HG02588 (cell line): ENCODE results near the gene E2F3.

Source experiments
- ATAC-seq: cut with Tn5 transposase; IDR thresholded peaks from one replicate; pipeline ENCODE4 v1.9.1; 2021; ENCODE audit warnings: mild to moderate bottlenecking, moderate library complexity; ENCODE audit not compliant: unreplicated experiment

Gene E2F3

DNA sequence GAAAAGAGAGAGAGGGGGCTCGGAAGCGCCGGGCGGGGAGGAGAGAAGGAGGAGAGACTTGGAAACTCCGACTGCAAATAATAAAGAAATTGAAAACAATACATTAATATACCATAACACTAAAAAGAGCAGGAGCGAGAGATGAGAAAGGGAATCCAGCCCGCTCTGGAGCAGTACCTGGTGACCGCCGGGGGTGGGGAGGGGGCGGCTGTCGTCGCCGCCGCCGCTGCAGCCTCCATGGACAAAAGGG is 338 bp downstream of the E2F3 start:
- ATAC-seq, result no peak

DNA sequence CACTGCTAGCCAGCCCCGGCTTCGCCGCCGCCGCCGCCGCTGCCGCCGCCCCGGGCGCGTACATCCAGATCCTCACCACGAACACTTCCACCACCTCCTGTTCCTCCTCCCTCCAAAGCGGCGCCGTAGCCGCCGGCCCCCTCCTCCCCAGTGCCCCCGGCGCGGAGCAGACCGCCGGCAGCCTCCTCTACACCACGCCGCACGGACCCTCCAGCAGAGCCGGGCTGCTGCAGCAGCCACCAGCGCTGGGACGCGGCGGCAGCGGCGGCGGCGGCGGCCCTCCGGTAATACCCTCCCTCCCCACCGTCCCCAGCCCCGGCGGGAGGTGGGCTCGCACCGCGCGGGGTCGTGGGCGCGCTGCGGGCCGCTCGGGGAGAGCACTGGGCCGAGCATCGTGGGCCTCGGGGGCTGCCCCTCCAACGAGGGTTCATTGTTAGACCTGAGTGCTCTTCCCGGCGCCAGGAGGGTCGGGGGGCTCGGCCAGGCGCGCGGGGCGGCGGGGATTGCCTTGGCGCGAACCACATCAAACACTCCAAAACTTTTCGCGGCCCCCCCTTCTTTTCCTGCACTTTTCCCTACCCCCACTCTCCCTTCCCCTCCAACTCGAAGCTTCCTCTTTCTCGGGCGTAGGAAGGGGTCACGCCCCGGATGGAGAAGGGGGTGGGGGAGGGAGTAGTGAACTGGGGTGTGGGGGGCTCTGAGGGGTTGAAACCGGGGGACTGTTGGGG is 827 bp downstream of the E2F3 start:
- ATAC-seq, result no peak

DNA sequence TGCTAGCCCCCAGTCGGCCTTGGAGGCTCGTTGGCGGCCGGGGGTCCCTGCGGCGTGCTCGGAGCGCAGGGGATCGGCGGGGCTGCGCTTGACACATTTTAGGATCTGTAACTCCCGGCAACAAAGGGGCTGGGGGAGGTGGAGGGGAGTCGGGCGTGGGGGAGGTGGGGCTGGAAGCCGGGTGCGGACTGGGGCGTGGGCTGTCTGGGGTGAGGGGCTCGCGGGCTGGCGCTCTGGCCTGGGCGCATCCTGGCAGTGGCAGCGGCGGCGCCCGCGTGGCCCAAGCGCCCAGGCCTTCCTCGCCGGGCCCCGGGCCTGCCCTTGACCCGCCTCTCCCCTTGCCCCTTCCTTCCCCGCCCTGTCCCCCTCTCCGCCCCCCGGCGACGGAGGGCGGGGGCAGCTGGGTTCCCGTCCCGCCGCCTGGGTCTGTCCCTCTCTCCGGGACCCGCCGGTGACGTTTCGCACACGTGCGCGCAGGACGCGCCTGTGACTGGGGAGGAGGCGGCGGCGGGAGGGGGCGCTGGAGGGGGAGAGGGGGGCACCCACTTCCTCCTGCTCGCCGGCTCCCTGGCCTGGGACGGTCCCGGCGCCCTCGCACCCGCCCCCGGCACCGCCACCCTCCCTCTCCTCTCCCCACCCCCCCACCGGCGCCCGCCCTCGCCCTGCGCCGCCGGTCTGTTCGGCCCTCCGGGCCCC is 1.5 kb downstream of the E2F3 start:
- peak; percentile 46 for ATAC-seq

DNA sequence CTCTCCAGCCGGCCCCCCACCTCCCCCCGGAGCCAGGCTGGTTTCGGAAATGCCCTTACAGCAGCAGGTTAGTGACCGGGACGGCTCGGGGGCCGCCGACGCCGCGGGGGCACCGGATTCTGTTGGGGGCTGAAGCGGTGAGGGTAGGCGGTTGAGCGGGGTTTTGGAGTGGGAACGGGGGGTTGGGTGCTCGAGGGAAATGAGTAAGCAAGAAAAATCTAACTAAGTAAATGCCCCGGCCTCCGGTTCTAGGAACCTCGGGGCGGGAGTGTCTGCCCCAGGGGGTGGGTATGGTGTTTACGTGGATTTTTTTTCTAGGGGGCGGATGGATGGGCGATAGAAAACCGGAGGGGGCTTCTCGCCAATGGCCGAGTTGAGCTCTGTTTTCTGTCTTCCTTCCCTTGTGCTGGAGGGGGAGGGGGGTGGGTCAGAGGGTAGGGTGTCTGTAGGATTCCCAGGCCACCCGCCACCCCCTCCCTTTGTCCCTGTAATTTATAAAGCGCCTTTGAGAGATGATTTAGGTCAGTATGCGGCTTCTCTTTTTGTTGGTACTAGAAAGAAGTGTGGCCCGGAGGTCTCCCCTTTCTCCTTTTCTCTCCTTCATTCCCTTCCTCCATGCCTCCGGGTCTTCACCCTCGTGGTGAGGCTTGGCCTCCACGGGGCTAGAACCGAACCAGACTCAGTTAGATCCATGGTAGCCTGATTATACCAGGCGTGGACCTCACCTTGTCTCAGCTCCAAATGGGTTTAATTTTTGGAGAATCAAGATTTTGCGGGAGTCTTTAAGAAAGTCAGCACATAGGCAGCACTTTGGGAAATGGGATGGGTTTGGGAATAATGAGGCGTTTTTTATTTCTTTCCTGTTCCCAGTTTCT is 2.3 kb downstream of the E2F3 start:
- ATAC-seq, result peak; percentile 2

DNA sequence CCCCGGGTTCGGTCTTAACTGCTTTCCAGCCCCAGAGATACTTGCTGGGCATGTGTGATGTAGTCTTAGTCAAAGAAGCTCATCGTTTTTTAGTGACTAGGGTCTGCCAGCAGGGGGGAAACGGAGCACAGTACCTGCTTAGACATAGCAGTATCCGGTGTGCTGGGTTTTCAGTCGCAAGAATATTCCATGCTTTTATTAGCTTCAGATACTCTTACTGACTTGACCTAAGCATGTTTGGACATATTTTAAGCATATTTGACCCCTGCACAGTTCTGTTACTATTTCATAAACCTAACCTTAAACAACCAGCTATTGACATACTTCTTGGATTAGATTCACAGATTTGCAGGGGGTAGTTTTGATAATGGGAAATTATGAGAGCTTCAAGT is 3.0 kb downstream of the E2F3 start:
- peak; percentile 16 for ATAC-seq

DNA sequence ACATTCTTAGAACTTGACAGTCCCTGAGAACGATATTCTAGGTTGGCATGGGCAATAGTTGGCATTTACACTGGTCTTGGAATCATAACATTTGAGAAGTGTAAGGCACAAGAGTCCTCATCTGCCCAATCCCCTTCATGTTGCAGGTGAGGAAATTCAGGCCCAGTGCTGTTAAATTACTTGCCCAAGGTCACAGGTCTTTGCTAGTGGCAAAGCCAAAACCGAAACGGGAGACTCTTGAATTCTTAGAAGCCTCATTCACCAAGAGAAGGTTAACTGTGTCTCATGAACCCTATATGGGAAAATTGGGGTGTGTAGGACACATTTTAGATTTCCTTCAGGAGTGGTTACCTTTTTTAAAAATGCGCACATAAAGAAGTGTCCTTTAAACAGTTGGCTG is 7.2 kb downstream of the E2F3 start:
- no peak for ATAC-seq

DNA sequence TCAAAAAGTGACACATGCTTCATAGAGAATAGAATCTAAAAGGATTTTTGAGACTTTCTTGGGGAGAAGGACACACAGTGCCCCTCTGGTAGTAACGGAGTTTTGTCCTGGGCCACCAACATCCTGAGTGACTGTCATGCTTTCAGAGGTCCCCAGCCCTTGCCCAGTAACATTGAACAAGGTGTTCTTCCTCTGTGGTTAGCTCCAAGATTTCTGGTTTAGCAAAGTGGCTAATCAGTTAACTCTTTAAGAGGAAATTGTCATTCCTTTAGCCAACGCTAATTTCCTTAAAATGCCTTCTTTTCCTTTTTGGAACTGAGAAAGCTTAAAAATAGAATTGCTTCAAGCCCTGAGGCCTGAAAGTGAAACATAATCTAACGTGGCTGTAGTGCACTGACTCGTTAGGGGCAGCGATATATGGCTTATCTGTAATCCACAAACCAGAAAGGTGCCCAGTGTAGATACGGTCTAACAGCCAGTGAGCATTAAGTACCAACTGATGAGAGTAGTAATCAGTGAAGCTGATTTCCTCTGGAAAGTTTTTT is 7.8 kb downstream of the E2F3 start:
- ATAC-seq, result peak; percentile 89

DNA sequence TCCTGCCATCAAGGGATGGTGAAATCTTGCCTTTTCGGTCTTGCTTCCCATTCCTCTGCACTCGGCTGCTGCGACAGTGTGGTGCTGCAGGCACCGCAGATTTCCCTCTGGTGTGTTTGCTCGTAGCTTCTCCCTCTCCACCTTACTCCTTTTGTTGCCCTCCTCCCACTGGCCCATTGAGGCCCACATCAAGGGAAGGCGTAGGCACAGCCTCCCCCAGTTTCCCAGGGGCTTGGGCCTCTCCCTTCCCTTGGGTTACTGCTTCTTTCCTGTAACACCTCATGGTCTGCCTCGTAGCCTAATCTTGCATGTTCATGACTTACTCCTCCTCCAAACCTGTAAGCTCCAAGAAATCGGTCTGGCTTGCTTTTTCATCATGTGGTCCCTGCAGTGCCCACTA is 9.9 kb downstream of the E2F3 start:
- no peak for ATAC-seq

DNA sequence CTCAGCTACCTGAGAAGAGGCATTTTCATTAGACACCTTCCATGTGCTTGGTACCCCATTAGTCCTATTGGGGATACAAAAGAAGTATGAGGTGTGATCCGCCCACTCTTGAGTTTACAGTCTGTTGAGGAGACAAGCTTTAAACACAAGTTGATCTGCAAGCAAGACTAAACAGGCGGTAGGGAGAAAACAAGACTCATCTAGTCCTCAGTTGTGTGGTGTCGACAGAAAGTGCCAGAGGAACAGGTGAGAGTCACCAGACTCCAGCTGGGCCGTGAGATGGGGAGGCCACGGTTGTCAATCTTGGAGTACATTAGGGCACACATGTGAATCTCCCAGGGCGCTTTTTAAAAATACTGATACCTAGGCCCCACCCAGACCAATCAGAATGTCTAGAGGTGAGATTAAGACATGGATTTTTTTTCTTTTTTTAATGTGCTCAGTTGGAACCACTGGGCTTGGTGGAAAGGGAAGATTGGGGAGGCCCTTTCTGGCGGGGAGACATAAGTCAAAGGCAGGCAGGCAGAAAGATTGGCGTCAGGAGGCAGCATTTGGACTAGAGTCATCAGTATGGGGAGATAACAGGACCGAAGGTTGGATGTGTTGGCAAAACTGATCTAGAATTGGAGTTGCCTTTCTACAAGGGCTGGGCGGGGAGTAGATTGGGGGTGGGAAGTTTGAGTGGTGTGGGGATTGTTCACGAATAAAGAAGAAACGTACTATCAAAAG is 10.4 kb downstream of the E2F3 start:
- ATAC-seq, result no peak

DNA sequence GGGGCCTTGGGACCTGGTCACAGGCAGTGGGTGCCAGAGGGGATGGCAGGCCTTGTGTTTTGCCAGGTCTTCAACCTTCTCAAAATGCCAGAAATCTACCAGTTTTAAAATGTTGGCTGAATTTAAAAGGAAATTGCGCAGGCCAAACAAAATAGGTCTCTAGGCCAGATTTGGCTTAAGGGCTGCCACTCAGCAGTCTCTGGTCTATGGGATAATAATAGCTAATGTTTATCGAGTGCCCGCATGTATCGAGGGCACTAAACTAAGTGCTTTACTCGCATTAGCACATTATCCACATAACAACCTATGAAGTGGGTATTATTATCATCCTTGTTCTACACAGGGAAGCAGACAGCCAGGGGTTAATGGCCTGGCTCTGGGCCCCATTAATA is 11.0 kb downstream of the E2F3 start:
- ATAC-seq, result no peak

DNA sequence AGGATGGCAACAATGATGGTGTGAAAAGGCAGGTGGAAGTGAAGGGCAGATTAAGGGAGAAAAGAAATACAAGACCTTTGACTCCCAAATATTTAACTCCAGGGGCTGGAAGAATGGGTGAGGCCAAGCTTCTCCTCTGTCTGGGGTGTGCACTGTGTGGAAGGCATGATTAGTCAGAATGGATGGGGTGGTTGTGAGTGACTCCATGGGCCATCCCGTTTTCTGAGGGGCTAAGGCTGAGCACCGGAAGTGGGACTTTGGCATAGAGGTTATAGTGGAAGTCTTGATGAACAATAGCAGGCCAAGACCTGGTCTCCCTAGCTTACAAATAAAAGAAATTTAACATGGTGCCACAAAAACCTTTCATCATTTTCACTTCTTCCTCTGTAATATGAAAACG is 12.1 kb downstream of the E2F3 start:
- ATAC-seq, result no peak

DNA sequence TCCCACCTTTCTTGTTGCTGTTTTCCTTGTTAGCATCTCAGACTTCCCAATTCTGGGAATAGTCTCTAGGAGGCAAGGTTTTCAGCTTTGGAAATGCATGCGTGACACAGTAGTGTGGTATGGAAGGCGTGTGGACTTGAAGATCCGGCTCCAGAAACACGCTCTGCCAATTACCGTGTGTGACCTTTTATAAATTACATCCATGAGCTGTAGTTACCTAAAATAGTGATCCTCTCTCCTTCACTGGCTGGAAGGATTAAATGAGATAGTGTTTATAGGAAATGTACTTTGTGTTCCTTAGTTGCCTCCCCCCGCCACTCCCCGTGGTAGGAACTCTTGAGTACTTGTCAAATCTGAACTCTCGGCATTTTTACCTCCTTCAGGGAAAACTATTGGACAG is 13.0 kb downstream of the E2F3 start:
- no peak for ATAC-seq

DNA sequence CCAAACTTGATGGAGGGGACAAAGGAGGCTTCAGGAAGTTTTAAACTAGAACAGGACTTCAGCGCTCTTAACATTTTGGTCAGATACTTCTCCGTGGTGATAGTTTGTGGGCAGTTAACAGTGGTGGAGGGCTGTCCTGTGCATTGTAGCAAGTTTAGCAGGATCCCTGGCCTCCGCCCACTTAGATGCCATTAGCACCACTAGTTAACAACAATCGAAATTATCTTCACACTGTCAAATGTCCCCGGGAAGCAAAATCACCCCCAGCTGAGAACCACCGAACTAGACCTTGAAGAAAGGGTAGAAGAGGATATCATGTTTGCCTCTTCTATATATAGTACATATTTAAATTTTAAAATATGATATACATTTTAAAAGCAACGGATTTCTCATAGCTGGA is 13.6 kb downstream of the E2F3 start:
- no peak for ATAC-seq

DNA sequence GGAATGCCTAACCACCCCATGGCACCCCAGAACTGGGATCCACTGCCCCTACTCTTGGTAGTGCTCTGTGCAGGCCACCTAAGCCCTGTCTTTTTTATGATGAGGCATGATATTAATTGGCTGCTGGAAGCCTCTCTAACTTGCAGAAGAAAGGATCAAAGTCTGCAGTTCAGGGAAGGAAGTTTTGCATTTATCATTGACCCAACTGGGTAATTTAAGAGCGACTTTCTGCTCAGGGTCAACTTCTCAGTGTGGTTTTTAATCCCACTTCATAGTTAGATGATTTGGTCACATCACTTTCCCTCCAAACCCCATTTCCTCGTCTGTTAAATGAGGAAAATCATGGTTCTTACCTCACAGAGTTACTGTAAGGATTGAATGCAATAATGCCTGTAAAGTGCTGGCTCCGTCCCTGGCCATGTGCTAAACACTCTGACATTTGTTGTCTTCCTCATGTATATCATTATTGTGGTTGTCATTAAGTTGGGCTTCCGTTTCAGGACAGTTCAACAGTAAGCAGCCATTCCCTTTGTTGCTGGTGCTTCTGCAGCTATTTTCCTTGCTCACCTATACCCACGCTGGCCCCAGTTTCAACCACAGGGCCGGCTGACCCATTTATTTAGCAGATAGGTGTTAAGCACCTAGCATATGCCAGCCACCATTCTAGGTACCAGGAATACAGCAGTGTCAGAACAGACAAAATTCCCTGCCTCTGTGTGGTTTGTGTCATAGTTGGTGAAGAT is 14.2 kb downstream of the E2F3 start:
- no peak for ATAC-seq

DNA sequence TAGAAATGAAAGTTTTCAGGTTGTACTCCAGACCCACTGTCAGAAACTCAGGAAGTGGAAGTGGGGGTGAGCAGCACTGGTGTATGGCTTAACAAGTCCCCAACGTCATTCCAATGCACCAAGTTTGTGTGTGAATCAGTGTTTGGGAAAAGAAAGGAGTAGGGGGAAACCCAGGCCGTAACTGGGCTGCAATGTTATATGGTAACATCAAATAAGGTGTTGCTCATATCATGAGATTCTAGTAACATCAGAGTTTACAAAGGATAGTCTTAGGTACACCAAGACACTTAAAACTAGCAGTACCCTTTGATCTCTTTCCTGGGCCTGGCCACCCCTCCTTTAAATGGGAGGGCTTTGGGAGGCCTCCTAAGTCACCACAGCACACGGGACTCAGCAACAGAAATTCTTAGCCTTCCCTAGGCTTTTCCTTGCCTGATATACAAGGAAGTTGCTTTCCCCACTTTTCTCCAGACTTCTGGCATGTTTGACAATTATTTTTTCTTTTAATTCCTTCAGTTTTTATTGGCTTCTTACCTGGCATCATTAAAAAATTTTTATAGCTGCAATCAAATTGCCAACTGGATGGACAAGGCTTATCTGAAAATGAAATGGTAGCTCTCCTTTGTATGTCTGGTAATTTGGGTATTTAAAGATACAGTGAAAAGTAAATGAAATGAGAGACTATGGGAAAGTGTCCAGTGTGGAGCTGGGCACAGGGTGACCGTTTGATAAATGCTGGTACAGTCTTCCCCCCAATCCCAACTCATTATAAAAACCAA is 15.1 kb downstream of the E2F3 start:
- ATAC-seq, result no peak

DNA sequence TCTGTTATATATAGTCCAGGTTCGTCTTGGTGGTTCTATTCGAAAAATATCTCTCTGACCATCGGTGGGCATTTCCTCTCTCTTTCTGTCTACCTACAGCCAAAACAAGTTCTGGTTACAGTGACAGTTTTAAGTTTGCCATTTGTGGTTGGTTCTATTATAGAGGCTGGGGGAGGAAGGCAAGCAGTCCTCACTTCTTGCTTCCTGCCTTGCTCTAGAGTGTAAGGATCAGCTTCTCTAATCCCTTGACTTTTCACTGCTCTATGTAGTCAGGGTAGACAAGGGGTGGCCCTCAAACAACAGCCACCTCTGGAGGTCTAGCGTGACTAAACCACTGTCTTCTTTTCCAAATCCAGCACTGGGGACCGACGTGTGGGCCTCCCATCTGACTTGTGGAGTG is 16.1 kb downstream of the E2F3 start:
- peak; percentile 59 for ATAC-seq

DNA sequence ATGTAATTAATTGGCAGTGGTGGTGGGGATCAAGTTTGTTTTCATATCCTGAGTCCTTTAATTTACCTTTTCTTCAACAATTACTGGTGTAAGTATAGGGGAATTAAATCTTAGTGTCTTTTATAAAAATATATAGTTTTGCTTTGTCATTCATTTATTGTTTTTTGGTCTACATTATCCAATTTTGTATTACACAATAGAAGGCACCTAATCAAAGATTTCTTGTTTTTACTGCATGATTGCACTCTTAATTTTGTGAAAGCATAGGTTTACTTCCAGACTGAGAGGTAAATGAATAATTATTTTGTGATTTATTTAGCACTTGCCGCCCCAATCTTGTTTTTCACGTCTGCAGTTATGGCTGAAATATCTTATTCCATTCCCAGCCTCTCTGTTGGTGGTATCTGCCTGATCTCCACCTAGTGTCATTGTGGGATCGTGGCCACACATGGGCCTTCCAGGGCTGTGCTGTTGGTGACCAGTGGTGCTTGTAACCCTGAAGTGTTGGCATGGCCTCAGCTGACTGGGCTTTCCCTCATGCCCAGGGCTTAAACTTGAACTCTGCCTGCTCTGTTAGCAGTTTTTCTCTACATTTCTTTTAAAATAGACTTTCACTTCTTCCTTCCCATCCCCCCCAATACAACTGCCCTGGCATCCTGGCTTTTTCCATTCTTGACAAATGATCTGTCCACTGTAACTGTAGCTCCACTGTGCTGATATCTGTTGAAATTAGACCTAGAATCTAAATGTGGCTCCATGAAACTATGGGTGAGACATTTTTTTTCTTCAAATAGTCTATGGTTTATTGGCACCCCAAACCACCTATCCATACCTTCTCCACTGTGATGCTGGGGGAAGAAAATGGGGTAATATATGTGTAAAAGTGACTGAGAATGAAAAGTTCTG is 24.8 kb downstream of the E2F3 start:
- ATAC-seq, result no peak

DNA sequence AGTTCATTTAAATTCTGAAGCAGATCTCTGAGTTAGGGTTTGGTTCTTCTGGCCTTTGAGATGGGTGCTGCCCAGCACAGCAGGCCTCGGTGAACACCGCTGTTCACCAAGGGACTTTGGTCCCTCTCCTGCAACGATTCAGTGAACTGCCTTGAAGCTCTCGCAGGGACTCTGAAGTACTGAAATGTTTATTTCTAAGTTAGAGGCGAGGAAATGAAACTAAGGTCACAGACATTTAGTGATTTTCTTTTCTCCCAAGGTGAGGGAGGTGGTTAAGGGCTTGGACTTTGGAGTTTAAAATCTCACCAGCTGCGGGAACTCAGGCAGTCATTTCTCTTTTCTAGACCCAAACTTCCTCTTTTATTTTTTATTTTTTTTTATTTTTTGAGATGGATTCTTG is 26.2 kb downstream of the E2F3 start:
- peak; percentile 84 for ATAC-seq

DNA sequence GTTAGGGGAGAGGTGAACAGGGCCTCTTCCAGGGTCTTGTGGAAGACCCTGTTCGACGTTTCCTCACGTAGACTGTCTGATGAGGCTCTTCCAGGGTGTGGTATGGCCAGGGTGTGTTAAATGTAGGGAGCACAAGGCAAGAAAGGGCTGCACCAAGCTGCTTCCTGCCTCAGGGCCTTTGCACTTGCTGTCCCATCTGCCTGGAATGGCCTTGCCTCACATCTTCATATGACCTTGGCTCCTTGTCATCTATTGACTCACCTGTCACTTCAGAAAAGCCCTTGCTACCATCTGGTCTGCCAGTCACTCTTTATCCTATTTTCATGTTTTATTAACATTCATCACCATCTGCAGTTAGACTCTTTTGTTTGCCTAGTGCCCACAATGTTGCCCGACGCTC is 31.0 kb downstream of the E2F3 start:
- ATAC-seq, result no peak
